Colonic mucosa (tissue), 4 donors: Measurements from ENCODE around the gene PSAT1. TPM values are rescaled to one million over a fixed set of nuclear protein-coding genes. Genes with fewer than 3 reads are reported as not detected.

Experiments used
- DNase-seq: peaks from one replicate; pipeline ENCODE4 v3.0.0-alpha.2; 2020
- H3K27ac ChIP-seq: fragments of 200-600 bp; one replicate; pipeline ENCODE4 v1.8.0; 2021
- H3K27me3 ChIP-seq: fragments of 200-600 bp; one replicate; pipeline ENCODE4 v1.8.0; 2021
- H3K36me3 ChIP-seq: fragments of 200-600 bp; one replicate; pipeline ENCODE4 v1.8.0; 2021
- H3K4me1 ChIP-seq: fragments of 200-600 bp; one replicate; pipeline ENCODE4 v1.8.0; 2021; ENCODE audit warnings: mild to moderate bottlenecking
- H3K4me3 ChIP-seq: fragments of 200-600 bp; one replicate; pipeline ENCODE4 v1.8.0; 2021
- H3K9ac ChIP-seq, 2 donors: one replicate each; pipeline ENCODE4 v1.7.0; 2013; ENCODE audit warnings: control low read depth in 2 of 2, low read depth in 2 of 2, low read length in 2 of 2
- H3K9me3 ChIP-seq: fragments of 200-600 bp; one replicate; pipeline ENCODE4 v1.8.0; 2021
- intact Hi-C: fragments of 100-400 bp; cut with DNase I; formaldehyde crosslinking; loops from one replicate; pipeline ENCODE4 v1.14.1; 2022
- total RNA-seq, 2 donors: library from RNA; stranded (reverse); fragmentation: NEBNext Ultra II Directional in 1 of 2; extraction: Animal tissue kit (Norgen Biotek cat#: 25700) in 1 of 2; gene quantifications; one replicate each; pipeline ENCODE4 v1.2.1, GENCODE V29; 2021
- TF ChIP-seq, protein P1 (sequence below): fragments of 200-600 bp; IDR thresholded peaks from one replicate; pipeline ENCODE4 v1.8.0; 2022; ENCODE audit warnings: antibody characterized with exemption, mild to moderate bottlenecking
- donor health status: healthy.
- donor health status: DM: no; HTN: no; CAD: no.
- donor health status: DM: no; HTN: no; CAD: no.

PSAT1 gene
- total RNA-seq, 2 donors from 2014 or later: 7.5 to 28.5 TPM

DNA sequence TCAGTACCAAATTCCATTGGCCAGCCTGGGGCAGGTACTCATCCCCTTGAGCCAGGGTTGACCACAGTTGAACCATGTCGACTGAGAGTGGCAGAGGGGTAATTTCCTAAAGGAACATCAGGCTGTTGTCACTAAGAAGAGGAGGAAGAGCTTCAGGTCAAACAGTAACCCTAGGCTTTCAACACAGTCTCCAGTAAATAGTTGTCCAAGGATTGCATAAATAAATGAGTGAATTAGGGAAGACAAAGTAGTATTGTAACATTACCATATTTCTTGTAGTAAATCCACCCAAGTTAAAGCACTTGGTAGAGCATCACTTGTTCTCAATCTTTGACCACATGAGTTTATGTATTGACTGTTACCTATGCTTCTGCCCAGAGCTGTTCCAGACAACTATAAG lies 7.4 kb downstream of the PSAT1 start:
- H3K27ac ChIP-seq: no peak overlapping the region
- no peaks in the 10 kb centered on the region for H3K36me3 ChIP-seq
- intact Hi-C loops: no loop called here
- H3K27me3 ChIP-seq: no peaks in the 10 kb centered on the region
- DNase-seq: no peak
- H3K4me1 ChIP-seq: no peaks in the 10 kb centered on the region
- no peak overlapping the region for H3K4me3 ChIP-seq
- no peaks in the 10 kb centered on the region for H3K9me3 ChIP-seq
- TF ChIP-seq, protein P1, sequence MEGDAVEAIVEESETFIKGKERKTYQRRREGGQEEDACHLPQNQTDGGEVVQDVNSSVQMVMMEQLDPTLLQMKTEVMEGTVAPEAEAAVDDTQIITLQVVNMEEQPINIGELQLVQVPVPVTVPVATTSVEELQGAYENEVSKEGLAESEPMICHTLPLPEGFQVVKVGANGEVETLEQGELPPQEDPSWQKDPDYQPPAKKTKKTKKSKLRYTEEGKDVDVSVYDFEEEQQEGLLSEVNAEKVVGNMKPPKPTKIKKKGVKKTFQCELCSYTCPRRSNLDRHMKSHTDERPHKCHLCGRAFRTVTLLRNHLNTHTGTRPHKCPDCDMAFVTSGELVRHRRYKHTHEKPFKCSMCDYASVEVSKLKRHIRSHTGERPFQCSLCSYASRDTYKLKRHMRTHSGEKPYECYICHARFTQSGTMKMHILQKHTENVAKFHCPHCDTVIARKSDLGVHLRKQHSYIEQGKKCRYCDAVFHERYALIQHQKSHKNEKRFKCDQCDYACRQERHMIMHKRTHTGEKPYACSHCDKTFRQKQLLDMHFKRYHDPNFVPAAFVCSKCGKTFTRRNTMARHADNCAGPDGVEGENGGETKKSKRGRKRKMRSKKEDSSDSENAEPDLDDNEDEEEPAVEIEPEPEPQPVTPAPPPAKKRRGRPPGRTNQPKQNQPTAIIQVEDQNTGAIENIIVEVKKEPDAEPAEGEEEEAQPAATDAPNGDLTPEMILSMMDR: no peak
- no peak overlapping the region for H3K9ac ChIP-seq

DNA sequence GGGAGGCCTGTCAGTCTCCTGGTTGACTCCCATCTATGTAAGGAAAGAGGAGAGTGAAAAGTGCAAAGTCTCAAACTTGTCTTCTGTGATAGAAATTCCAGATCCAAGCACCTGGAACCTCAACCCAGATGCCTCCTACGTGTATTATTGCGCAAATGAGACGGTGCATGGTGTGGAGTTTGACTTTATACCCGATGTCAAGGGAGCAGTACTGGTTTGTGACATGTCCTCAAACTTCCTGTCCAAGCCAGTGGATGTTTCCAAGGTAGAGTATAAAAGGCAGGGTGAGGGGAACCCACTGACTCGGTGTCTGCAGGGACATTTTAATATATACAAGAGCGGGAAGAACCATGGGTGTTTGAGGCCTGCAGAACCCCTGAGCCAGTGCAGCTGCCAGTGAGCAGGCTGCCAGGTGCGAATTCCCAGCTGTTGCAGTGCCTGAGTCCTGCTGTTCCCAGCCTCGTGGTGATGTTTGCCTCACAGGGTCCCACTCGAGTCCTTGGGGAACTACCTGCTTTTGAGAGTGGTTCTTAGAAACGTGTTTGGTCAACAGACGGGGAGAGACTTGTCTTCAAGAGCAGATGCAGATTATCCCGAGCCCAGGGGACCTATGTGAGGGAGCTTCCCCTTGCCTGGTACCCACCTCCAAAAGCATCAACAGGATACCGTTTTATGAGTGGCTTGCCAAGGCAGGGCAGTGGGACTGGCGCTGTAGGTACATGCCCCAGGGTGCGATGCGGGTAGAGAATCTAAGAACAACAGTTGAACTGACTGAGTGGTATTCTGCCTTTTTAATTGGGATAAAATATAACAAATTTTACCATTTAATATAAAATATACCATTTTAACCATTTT lies 9.5 kb downstream of the PSAT1 start:
- Histone ChIP-seq H3K36me3 (no peaks in the 10 kb centered on the region), H3K9ac (no peak overlapping the region), H3K4me3 (no peak overlapping the region), H3K4me1 (no peaks in the 10 kb centered on the region), H3K9me3 (no peaks in the 10 kb centered on the region), H3K27me3 (no peaks in the 10 kb centered on the region), H3K27ac (no peak overlapping the region)
- DNase-seq: no peak
- TF ChIP-seq, protein P1: no peak
- intact Hi-C loops: no loop called here

DNA sequence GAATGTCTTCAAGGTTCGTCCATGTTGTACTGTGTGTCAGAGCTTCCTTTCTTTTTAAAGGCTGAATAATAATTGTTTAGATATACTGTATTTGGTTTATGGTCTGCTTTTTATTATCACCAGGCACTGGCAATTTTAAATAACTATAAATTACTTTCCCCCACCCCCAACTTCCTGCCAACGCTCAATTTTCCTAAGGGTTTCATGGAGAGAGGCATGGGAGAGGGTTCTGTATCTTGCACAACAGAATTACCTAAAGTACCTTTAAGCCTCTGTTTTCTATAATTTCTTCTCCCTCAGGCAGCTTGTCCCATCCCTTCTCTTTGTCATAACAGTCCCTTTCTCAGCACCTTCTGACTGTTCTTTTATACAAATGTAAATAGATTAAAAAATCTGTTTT lies 10.4 kb downstream of the PSAT1 start:
- TF ChIP-seq, protein P1: no peak
- intact Hi-C loops: no loop called here
- Histone ChIP-seq H3K9ac (no peak overlapping the region), H3K27me3 (no peaks in the 10 kb centered on the region), H3K4me3 (no peak overlapping the region), H3K36me3 (no peaks in the 10 kb centered on the region), H3K4me1 (no peaks in the 10 kb centered on the region), H3K27ac (no peak overlapping the region), H3K9me3 (no peaks in the 10 kb centered on the region)
- DNase-seq: no peak

DNA sequence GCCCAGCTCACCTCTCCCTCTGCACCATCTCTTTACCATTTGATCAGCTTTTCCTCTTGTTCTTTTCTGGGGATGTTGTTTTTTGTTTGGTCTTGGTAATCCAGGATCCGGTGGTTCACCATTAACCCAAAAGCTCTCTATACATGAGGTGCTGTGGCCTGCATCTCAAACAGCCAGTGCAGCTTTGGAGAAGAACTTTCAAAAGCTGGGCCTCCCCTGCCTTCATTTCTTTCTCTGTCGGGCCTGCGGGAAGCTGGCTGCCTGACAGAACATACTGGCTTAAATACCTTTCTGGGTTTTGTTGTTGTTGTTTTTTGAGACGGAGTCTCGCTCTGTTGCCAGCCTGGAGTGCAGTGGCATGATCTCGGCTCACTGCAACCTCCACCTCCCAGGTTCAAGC lies 12.1 kb downstream of the PSAT1 start:
- no peaks in the 10 kb centered on the region for H3K4me1 ChIP-seq
- H3K27ac ChIP-seq: no peak overlapping the region
- H3K4me3 ChIP-seq: no peak overlapping the region
- no peaks in the 10 kb centered on the region for H3K36me3 ChIP-seq
- no peaks in the 10 kb centered on the region for H3K27me3 ChIP-seq
- no peak overlapping the region for H3K9ac ChIP-seq
- no peak for DNase-seq
- H3K9me3 ChIP-seq: no peaks in the 10 kb centered on the region
- intact Hi-C loops: no loop called here
- TF ChIP-seq, protein P1: no peak

DNA sequence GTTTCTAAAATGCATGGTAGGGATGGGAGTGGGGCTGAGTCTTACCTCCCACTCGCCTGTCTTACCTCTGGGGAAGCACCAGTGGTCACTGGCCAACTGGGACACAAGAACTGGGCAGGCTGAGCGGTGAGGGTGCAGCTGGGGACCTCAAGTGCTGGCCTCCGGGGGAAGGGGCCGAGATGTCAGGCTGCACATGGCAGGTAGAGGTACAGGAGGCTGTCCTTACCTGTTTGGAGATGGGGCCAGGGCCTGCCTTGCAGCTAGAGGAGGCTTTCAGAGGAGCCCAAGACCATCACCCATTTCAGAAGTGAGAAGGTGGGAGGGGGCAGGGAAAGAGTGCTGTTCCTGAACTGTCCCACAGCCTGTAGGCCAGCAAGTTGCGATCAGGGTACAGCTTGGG lies 14.2 kb downstream of the PSAT1 start:
- DNase-seq: no peak
- Histone ChIP-seq H3K36me3 (no peaks in the 10 kb centered on the region), H3K4me1 (no peaks in the 10 kb centered on the region), H3K9me3 (no peaks in the 10 kb centered on the region), H3K27ac (no peak overlapping the region), H3K9ac (no peak overlapping the region), H3K27me3 (no peaks in the 10 kb centered on the region), H3K4me3 (no peak overlapping the region)
- intact Hi-C loops: no loop called here
- TF ChIP-seq, protein P1: no peak
